GM21423 (cell line): Measurements from ENCODE around the gene ENTPD3.
A peak's percentile ranks its signal among the peaks of the same experiment; 100 is the strongest.

Experiments
- ATAC-seq: cut with Tn5 transposase; IDR thresholded peaks from one replicate; pipeline ENCODE4 v1.9.1; 2021; ENCODE audit warnings: mild to moderate bottlenecking, moderate library complexity; ENCODE audit not compliant: unreplicated experiment

ENTPD3 gene

GRCh38 chr3:40398346-40398745 is 11.4 kb downstream of the ENTPD3 start:
- ATAC-seq = no peak

DNA sequence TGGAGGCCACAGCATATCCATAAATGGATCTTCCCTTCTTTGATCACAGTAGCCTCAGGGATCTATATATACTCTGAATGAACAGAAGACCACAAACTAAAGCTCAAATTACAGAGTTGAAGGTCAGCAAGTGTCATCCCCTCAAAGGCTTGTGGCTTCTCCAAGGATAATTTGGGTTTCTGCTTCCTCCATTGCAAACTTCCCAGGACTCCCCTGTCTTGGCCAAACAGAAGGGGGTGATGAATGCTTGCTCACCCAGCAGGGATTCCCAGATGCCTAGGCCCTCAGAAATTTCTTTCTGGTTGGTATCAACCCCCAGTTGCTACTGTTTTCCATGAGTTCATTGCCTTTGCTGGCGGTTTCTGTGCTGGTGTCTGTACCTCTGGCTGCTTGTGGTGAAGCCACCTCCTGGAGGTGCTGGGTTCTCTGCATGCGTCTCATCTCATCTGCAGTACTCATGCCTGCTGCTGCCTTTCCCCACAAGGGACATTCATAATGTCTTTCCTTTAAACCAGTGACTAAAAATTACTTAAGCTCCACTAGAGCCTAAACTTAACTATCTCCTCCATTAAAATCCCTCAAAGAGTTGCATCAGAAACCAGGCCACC is 17.7 kb downstream of the ENTPD3 start:
- ATAC-seq = no peak

DNA sequence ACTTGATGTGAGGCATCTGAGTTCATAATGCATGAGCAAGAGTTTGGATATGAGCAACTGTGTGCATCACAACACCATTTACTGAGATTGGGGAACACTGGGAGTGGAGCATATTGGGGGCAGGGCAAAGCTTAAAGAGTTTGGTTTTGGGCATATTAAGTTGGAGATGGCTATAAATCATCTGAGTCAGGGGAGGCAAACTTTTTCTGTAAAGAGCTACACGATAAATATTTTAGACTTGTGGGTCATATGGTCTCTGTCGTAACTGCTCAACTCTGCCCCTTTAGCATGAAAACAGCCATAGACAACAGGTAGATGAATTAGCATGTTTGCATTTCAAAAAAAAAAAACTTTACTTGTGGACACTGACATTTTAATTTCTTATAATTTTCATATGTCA is 20.0 kb downstream of the ENTPD3 start:
- ATAC-seq = no peak

DNA sequence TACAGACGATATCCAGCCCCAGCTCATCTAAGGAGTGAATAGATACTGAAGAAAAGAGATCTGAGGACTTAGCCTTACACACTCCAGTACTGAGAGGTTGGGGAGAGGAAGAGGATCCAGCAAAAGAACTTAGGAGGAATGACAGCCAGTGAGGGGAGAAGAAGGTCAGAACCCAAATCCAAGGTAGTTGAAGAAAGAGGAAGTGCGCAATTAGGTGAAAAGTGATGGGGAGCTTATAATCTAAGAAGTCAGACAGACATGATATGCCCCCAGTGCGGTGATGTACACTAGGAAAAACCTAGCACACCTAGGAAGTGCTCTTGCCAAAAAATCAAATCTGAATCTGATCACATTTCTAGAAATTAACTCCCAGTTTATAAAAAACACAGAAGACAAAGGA is 20.6 kb downstream of the ENTPD3 start:
- ATAC-seq = no peak

GRCh38 chr3:40414270-40414669 is 27.3 kb downstream of the ENTPD3 start:
- ATAC-seq = no peak

GRCh38 chr3:40417845-40418543 is 31.0 kb downstream of the ENTPD3 start:
- ATAC-seq = no peak

- ATAC-seq = no peak
These were observed 35.9 kb downstream of the ENTPD3 start for GRCh38 chr3:40422861-40423260.

DNA sequence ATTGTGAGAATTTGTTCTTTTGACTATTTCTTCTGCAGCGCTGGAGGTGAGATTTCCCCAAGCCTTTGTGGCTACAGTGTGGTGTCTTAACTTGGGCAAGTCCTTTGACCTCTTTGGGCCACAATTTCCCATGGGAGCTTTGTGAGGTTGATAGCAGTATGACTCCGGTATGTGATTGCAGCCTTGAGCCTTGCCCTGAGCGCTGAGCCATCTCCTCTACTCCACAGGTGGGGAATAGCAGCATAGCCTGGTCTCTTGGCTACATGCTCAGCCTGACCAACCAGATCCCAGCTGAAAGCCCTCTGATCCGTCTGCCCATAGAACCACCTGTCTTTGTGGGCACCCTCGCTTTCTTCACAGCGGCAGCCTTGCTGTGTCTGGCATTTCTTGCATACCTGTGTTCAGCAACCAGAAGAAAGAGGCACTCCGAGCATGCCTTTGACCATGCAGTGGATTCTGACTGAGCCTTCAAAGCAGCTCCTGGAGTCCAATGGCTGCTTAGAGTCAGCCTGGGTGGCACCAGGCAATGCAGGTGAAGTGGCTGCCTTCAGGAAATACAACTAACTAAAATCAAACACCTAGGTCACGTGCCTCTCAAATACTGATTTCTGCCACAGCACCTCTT is 40.2 kb downstream of the ENTPD3 start:
- ATAC-seq = no peak

- no peak for ATAC-seq
These were observed 45.8 kb downstream of the ENTPD3 start for GRCh38 chr3:40432793-40433192.

DNA sequence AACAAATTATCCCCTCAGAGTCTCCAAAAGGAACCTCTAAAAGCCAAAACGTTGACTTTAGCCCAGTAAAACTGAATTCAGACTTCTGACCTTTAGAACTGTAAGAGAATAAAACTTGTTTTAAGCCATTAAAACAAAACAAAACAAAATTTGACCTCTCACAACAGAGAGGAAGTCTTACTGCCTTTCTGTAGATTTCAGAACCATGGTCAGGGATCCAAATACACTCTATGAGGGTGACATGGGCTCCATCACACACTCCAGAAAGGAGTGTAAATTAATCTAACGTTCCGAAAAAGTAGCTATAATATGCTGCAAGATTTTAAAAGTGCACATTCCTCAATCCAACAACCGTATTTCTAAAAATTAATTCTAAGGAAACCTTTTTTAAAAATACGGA is 50.9 kb downstream of the ENTPD3 start:
- no peak for ATAC-seq

- ATAC-seq = no peak
These were observed 58.1 kb downstream of the ENTPD3 start for GRCh38 chr3:40445062-40445461.

DNA sequence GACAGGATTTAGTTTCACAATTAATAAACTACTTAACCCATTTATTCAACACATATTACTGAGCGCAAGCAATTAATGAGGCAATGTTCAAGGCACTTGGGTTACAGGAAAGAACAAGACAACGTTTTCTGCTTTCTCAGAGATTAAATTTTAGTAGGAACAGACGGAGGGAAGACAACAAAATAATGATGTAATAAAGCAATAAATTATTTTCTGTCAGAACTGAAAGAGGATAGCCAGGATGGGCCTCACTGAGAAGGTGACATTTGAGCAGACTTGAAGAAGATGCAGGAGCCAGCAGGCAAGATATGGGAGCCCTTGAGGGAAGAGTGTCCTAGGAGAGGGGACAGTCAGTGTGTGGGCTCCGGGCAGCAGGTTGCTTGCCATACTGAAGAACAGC is 58.9 kb downstream of the ENTPD3 start:
- no peak for ATAC-seq

DNA sequence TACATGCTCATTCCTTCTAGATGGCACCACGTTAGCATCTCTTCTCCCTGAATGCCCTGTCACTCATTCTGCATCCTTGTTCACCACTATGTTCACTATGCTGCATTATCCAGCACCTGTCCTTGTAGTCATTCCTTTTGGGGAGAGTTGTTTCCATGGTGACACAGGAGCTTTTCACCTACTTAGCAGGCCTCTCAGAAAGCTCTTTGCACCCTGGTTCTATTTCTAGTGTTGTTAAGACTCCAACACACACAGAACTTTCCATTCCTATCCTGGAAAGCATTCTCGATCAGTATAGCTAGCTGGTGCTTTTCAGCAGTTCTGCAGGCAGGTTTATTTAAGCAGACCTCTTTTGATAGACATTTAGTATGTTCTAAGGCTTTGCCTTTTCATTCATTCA is 63.5 kb downstream of the ENTPD3 start:
- ATAC-seq = no peak

DNA sequence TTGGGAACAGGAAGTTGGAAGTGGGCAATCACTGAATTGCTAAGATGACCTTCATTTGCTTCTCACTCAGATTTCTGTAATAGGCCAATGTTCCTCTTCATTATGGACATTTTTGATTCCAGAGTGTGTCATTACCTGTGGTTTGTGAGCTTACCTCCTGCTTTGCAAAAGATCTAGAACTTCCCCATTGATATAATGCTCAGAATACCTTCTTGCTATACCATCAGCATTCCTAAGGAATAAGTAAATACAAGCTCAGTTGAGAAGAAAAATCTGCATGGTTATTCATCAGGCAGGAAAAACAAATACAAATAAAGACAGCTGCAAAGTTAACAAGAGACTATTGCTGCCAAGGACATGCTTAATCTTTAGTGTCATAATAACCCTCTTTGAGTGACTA is 64.6 kb downstream of the ENTPD3 start:
- no peak for ATAC-seq

DNA sequence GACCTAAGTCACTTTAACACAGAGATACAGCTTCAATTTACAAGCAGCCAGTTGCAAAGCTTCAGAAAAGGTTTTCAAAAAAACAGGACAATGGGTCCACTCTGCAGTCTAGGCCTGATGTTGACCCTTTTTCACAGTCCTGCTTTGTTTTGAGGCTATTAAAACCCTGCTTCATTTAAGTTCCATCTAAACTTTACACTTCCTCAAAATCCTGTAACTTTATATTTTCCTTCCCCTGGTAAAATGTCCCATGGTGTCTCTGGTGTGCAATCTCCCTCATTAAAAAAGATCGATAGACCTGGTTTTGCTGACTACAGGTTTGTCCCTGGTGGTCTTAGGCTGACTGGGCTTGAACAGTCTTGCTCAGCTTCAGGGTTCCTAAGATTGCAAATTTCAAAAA is 65.1 kb downstream of the ENTPD3 start:
- no peak for ATAC-seq

- ATAC-seq = no peak
These were observed 65.5 kb downstream of the ENTPD3 start for GRCh38 chr3:40452562-40452875.

- ATAC-seq = peak; percentile 94
These were observed 66.1 kb downstream of the ENTPD3 start for GRCh38 chr3:40452876-40453730.

DNA sequence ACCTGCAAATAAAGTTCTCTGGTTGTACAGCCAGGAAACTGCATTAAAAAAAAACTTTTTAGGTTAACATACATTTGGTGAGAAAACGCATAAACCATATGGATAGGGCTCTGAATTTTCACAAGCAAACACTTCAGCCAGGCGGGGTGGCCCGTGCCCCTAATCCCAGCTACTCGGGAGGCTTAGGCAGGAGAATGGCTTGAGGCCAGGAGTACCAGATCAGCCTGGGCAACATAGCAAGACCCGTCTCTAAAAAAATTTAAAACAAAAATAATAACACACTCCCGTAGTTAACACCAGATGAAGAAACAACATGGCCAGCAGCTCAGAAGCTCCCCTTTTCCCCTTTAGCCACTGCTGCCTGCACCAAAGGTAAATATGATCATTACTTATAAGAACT is 66.9 kb downstream of the ENTPD3 start:
- ATAC-seq = no peak

GRCh38 chr3:40455328-40455727 is 68.3 kb downstream of the ENTPD3 start:
- ATAC-seq = no peak

DNA sequence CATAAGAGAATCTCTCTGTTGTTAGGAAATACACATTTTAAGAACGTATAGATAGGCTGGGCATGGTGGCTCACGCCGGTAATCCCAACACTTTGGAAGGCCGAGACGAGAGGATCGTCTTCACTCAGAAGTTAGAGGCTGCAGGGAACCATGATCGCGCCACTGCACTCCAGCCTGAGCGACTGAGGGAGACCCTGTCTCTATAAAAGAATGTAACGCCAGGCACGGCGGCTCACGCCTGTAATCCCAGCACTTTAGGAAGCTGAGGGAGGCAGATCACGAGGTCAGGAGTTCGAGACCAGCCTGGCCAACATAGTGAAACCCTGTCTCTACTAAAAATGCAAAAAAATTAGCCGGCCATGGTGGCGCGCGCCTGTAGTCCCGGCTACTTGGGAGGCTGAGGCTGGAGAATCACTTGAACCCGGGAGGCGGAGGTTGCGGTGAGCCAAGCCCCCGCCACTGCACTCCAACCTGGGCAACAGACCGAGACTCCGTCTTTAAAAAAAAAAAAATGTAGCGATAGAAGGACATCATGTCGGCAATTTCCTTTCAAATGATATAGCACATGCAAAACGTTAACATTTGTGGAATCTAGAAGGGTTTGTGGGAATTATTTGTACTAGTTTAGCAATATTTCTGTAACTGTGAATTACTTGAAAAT is 69.4 kb downstream of the ENTPD3 start:
- no peak for ATAC-seq
